Vagina (tissue), 2 donors: ENCODE data around the gene HTRA1.

Source experiments
- CTCF ChIP-seq, 3 experiments: fragments of 450-650 bp in 2 of 3; fragments of 200-600 bp in 1 of 3; sonication (generic) in 1 of 3; IDR thresholded peaks; one replicate each; pipeline ENCODE4 v1.5.1; 2017 to 2019; ENCODE audit warnings: antibody characterized with exemption in 3 of 3, mild to moderate bottlenecking in 2 of 3, moderate library complexity in 2 of 3
- POLR2A ChIP-seq, 2 donors: fragments of 450-650 bp; IDR thresholded peaks; one replicate each; pipeline ENCODE4 v1.6.1; 2017; ENCODE audit warnings: antibody characterized with exemption in 2 of 2, mild to moderate bottlenecking in 2 of 2, moderate library complexity in 2 of 2
- POLR2AphosphoS5 ChIP-seq, 2 donors: sonication (generic); formaldehyde crosslinking; IDR thresholded peaks; one replicate each; pipeline ENCODE4 v1.9.0; 2017; ENCODE audit warnings: antibody characterized with exemption in 2 of 2, mild to moderate bottlenecking in 2 of 2, low read depth in 1 of 2; ENCODE audit not compliant: insufficient read depth in 1 of 2

- TF ChIP-seq POLR2A (IDR thresholded peaks at IDR 0.05) (no peak), CTCF (IDR thresholded peaks at IDR 0.05) (no peak), POLR2AphosphoS5 (IDR thresholded peaks at IDR 0.05; ENCODE audit: insufficient read depth in 1 of 2, low read depth in 1 of 2) (no peak)
These were observed 42.3 kb upstream of the HTRA1 start for GRCh38 chr10:122419016-122419415.
